GM18508 (cell line): ENCODE results near the gene CNN3.
A peak's percentile ranks its signal among the peaks of the same experiment; 100 is the strongest.

Experiments used
- ATAC-seq: cut with Tn5 transposase; IDR thresholded peaks from one replicate; pipeline ENCODE4 v1.9.1; 2021; ENCODE audit warnings: moderate number of reproducible peaks; ENCODE audit not compliant: insufficient read depth, unreplicated experiment

Gene CNN3

DNA sequence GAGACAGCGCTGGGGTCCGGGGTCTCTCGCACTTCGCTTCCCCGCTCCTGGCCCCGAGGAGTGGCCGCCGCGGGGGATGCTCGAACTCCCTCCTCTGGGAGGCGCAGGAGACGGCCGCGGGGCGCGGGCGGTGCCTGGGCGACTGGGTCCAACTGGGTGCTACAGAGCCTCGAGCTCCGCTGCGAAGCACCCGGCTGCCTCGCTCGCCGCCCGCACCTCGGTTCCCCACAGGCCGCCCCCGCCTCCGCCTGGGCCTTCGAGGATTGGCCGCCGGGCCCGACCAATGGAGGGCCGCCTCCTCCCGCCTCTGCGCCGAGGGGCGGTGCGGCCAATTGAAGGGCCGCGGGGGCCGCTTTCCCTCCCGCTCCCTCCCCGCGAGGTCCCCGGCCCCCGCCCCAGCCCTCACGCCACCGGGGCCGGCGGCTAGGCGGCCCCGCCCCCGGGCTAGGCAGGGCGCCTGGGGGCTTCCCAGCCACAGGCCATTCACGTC lies at the start of gene CNN3:
Gene CNN3 (minus strand): TSS at position 196 of the 490 bp plus-strand sequence. CDS start 216 bp downstream, outside the sequence.
- peak; percentile 41 for ATAC-seq

DNA sequence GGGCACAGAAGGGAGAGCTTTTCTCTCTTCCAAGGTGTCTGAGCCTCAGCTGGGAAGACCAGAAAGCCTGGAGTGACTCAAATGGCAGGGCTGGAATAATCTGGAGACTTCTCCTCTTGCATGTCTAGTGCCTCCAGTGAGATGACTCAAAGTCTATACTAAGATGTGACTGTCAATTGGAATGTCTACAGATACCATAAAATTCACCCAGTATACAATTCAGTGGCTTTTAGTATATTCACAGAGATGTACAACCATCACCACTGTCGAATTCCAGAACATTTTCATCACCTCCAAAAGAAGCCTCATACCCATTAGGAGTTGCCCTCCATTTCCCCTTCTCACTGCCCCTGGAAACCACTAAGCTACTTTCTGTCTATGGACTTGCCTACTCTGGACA lies 47.9 kb upstream of the CNN3 start:
- ATAC-seq = no peak

DNA sequence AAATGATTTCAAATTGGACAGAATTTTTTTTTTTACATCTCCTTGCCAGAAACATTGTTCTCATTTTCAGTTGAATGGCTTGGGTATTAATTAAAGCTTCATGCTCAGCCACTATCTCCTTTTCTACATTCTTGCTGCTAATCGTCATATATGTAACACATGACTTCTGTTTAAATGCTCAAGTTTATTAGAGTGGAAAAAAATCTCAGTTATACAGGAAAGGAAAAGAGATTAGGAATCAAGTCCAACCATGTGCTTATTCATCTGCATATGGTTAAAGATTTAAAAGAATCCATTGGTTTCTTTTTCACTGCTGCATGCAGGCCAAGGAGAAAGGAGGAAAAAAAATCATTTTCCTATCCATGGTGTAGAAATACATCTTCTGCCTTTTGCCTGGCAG lies 47.3 kb upstream of the CNN3 start:
- ATAC-seq = no peak

DNA sequence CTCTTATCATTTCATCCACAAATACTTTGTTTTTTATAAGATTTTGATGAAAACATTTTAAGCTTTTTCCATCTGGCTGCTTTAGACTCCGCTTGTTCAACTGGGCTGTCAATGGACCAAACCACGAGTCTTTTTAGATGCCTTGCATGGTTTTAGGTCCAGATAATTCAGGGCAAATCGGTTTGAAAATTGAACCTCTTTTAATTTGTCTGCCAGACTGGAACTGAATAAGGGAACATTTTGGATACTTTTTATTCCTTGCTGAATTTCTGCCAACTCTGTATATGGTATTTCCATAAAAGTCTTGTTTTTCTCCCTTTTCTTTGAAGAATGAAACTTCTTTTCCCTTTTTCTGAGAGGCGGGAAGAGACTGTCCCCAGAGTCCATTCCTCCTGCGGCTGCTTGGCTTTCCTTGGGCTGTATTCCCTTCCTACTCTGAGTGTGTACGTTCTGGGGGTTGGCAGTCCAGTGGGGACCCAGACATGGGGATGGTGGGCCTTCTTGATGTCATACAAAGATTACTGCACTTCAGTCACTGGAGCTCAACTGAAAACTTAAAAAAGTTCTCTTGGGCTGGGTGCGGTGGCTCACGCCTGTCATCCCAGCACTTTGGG lies 46.5 kb upstream of the CNN3 start:
- no peak for ATAC-seq

DNA sequence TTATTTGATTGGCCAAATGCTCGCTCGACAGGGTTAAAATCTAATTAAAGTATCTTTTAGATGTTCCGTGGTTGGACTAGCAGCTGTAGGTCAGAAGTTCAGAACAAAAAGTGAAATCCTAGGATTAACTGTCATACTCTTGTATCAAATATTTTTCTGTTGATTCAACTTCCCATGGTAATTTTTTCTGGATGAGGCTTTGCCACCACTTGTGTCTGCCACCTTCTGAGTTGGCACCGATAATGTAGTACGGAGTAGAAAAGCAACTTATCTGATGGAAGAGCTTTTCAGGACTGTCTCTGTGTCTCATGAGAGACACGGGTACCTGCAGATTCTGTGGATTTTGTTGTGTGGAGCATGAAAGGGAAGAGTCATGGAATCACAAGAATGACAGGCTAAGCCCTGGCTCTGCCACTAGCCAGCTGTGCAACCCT lies 44.6 kb upstream of the CNN3 start:
- ATAC-seq = no peak

DNA sequence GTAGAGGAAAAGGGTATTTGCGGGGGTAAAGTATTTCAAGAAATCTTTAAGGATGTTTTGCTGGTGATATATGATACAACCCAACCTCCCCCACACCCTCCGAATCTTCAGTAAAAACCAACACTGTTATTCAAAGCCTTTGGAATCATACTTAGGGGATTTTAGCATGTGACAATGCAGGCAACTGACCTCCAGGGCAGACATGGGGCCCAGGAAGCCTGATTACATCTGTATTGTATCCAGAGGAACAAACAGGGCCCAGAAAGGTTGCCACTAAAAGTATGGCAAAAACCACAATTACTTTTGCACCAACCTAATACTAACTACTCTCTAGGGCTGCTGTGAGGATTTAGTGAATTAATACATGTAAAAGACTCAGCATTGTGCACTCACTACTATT lies 43.9 kb upstream of the CNN3 start:
- ATAC-seq = no peak

DNA sequence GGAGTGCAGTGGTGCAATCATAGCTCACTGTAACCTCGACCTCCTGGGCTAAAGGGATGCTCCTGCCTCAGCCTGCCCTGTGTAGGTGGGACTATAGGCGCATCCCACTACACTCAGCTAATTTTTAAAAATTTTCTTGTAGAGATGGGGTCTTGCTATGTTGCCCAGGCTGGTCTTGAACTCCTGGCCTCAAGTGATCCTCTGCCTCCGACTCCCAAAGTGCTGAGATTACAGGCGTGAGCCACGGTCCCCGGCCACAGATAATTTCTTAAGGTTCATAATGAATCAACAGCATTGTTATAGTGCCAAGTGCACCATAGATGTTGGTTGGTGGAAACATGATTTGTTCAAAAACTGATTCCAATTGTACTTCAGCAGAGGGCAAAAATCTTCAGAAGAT lies 42.2 kb upstream of the CNN3 start:
- ATAC-seq = no peak

DNA sequence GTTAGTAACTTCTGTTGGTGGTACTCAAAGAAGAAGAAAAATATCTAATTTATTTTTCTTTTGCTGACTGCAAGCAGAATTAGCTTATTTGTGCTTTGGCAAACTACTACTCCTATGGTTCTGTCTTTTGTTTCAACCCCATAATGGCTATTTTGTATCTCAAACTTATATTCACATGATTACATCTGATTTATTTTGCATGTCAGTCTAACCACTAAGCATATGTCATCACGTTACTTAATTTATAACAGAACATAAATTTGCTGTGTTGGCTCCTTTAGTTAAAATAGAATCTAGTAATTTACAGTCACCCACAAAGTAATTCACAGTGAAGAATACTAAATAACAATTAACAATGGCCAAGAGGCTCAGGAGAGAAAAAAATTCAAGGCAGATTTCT lies 39.1 kb upstream of the CNN3 start:
- no peak for ATAC-seq

DNA sequence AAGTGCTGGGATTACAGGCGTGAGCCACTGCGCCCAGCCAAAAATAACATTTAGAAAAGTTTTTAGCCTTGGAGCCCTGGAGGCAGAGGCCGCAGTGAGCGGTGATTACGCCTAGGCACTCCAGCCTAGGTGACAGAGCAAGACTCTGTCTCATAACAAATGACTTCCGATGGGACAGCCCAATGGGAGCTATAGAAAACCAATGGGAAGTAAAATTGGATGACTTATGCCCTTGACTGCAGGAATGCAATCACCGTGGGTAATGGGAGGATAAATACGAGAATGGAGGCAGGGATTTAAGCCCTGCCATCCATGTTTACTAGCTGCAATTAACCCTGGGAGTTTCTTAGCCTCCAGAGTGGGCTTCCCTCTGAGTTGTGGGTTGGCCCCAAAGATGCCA lies 37.0 kb upstream of the CNN3 start:
- ATAC-seq = no peak

DNA sequence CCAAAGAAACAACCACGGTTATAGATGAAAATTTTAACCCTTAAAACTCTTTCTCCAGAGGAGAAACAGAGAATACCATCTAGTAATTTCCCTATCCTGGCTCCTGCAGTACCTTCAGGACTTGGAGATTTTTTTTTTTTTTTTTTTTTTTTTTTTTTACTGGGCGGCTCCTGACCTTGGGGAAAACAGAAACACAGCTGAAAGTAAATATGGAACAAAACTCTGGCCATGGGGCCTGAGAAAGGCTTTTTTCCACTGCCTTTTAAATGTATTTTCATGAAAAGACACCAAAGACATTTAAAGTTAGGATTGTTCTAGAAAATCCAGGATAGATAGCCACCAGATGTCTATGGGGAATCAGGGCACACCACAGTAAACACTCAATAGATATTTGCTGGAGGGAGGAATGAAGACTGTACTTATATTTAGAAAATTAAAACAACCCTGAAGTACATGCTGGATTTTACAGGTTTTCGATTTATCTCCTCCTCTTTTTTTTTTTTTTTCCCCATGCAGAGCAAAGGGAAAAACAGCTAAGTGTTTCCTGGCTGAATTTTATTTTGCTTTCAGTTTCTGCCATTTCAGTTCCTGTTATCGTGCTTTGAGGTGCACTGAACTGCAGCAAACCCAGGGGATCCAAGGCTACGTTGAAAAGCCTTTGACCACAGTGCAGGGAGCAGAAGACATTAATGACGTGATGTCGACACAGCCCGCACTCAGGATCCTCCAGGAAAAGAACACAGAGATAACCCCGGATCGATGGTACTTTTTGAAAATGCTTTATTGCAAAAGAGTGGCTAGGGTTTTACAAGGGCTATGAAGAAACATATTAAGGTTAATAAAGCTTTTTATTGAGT lies 35.7 kb upstream of the CNN3 start:
- peak; percentile 94 for ATAC-seq

DNA sequence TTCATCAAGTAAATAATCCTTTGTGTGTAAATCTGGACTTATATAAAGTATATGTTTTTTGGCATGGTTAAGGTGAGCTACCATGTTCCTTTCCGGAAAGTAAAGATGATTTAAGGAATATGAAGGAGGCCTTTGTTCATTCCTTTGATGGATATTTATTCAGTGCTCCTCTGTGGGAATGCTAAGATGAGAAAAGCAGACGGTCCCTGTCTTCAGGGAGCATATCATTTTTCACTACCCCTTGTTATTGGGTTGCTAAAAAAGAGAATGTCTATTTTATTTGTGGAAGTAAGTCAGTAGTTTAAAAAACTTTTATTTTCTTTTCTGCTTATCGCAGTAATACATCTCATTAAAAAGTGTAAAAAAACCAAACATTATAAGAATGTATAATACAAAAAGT lies 35.1 kb upstream of the CNN3 start:
- ATAC-seq = no peak

DNA sequence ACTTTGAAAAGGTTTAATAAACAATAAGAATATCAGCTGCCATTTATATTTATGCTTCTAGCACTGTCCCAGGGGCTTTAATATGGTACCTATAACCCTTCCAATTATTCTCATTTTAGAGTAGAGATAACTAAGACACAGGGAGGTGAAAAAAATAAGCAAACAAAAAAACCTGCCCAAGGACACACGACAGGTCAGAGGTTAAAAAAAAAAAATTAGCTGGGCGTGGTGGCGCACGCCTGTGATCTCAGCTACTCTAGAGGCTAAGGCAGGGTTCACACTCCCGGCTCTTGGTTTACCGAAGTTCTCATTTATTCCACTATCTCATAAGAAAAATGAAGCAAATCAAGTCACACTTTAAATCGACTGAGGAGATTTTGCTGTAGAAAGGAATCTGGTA lies 34.7 kb upstream of the CNN3 start:
- ATAC-seq = no peak

DNA sequence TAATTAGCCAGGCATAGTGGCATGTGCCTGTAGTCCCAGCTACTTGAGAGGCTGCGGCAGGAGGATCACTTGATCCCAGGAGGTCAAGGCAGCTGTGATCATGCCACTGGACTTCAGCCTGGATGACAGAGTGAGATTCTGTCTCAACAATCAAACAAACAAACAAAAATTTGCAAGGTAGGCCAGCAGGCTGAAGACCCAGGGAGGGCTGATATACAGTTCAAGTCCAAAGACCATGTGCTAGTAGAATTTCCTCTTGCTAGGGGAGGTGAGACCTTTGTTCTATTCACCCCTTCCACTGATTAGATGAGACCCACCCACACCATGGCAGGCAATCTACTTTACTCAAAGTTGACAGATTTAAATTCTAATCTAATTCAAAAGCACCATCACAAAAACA lies 31.2 kb upstream of the CNN3 start:
- no peak for ATAC-seq

DNA sequence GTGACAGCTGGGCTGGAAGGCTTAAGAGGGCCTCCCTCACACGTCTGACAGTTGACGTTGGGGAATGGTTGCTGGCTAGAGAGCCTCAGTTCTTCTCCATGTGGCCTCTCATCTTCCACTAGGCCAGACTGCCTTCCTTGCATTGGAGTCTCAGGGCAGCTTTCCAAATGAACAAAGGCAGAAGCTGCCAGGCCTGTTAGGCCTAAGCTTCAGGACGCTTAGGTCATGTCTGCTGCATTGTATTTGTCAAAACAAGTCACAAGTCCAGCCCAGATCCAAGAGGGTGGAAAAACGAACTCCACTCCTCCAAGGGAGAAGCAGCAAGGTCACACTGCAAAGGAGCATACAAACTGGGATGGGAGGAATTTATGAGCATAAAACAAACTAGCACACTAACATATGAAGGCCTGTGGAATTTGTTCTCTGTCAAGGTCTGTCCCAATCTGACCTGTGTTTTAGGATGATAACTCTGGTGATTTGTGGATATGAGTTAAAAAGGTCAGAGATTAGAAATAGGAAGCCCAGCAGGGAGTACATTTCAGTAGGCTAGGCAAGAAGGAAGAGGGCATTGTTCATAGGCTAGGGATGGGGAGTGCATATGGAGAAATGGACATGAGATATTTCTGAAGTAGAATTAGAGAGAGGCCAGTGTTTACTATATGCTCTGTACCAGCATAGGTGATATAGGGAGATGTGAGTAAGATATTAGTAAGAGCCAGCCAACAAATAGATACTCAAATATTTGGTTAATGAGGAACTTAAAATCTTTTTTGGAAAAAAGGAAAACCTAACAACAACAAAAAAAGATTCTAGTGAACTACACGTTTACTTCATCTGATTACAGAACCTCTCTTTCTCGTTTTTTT lies 29.1 kb upstream of the CNN3 start:
- no peak for ATAC-seq

DNA sequence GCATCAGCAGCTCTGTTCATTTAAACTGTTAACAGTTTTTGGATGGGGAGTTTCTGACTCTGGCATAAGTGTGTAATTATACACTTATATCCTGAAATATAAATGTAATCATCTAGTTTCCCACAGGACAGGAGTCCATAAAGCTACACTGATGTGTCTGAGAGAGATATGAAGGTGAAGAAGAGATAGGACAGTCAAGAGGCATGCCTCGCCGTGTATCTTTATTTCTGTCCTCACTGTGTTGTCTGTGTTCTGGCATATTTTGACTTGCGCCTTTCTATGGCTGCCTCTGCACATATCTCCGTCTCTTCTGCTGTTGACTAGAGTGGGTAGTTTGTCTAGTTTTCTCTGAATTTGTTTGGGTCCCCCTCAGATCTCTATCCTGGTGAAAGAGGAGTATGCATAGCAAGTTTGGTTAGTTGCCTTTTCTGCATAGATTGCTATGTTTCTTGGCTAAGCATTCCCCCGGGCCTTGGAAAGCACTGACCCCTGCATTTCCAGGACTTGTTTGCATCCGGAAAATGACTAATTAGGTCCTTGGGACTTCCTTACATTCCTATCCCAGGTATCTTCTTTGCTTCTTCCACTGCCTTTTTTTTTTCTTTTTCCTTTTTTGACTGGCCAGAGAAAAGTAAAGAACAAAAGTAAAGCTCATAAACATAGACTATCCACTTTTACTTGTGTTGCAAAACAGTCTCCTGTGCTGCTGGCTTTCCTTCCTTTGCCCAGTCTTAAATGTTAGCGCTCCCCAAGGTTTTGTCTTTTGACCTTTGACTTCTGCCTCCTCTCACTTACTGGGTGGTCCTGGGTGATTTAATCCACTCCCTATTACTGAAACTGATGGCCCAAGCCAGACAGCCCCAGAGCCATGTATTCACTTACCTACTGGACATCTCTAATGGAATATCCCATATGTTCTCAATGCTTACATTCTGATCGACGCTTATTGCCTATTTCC lies 27.6 kb upstream of the CNN3 start:
- ATAC-seq = no peak

DNA sequence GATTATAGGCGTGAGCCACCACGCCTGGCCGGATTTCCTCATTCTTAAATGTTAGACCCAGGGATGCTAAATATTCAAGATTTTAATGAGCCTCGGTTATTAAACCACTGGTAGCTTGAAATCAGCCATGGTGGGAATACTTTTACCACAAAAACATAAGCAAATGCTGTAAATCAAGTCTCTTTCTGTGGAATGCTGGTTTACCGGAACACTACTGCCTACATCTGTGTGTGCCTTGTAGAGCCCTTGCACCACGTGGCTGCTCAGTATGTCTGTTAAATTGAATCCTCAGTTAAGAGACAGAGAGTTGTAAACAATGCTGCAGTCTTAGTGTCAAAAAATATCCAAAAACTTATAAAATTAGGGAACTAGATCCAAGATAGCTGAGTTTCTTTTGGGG lies 26.8 kb upstream of the CNN3 start:
- no peak for ATAC-seq

DNA sequence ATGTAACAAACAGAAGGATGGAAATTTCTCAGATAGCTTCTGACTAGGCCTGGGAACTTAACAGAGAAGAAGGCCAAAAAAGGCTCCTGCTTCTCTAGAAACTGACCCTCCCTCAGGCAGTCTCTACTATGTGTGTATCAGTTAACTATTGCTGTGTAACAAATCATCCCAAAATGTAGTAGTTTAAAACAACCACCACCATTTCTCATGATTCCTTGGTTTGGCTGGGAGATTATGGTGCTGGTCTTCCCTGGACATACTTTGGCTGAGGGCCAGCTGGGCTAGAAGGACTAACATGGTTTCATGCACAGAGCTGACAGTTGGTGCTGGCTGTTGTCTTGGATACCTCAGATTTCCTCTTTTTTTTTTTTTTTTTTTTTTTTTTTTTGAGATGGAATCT lies 26.2 kb upstream of the CNN3 start:
- no peak for ATAC-seq

DNA sequence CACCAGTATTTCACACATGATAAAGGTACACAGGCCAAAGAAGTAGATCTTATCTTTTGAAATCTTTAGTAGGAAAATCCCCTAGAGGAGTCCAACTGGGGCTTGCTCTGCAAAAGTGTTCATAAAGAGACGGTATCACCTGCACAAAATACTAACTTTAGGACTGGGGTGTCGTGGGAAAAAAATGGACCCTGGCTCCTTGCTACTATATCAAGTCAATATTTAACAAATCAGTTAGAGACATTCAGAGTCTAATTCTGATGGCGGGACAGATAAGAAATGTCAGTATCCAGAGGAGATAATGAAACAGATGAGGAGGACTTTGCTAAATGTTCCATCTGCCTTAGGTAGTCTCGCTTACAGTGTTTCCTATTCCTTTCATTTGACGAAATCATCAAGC lies 25.6 kb upstream of the CNN3 start:
- no peak for ATAC-seq

DNA sequence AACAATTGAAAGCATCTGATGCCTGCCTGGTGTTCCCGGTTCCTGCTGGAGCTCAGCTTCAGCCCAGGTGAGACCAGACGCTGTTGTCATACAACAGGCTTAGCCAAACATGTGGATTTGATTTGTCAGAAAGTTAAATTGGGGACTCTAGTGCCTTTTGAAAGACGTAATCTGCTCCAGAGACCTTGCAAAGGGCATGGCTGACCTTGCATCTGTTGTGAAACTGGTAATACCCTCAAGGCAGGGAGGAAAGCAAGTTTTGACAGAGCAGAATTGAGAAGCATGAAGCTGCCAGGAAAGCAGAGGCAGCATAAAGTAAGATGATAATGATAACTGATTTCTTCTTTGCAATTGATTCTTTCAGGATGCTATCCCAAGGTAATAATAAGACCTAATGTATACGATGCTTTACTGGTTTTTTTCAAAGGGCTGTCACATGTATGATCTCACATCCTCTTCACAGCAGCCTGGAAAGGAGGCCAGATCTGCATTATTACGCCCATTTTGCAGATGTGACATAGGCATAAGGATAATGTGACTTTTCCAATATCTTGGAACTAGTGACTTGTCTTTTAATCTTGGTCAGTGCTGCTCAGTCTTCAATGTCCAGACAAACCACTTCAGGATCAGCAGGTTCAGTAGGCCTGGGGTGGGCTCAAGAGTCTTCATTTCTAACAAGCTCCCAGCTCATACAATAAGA lies 24.7 kb upstream of the CNN3 start:
- ATAC-seq = no peak
